HepG2 (cell line): ENCODE data around the gene MAVS. TPM values are rescaled to one million over a fixed set of nuclear protein-coding genes. Genes with fewer than 3 reads are reported as not detected.

Experiments
- ATF7-NPFF ChIP-seq: sonication (generic); formaldehyde crosslinking; IDR thresholded peaks from 2 replicates; pipeline ENCODE4 v1.8.1; 2023; ENCODE audit warnings: mild to moderate bottlenecking, low read depth, missing genetic modification reagents, moderate library complexity
- MZF1 ChIP-seq: sonication (generic); formaldehyde crosslinking; IDR thresholded peaks from 2 replicates; pipeline ENCODE4 v1.8.1; 2023; ENCODE audit warnings: mild to moderate bottlenecking, missing genetic modification reagents, borderline replicate concordance
- NFIC ChIP-seq: IDR thresholded peaks from 2 replicates; pipeline ENCODE4 v1.6.1; 2012; ENCODE audit warnings: mild to moderate bottlenecking, low read length, inconsistent platforms
- RBAK ChIP-seq: sonication (generic); formaldehyde crosslinking; IDR thresholded peaks from 2 replicates; pipeline ENCODE4 v1.5.1; 2020; ENCODE audit warnings: mild to moderate bottlenecking, missing genetic modification reagents
- RELA ChIP-seq: sonication (generic); formaldehyde crosslinking; IDR thresholded peaks from 2 replicates; pipeline ENCODE4 v1.4.0; 2020; ENCODE audit warnings: missing genetic modification reagents
- TSC22D2 ChIP-seq: sonication (generic); formaldehyde crosslinking; IDR thresholded peaks from 2 replicates; pipeline ENCODE4 v1.5.1; 2020; ENCODE audit warnings: missing genetic modification reagents, mild to moderate bottlenecking, borderline replicate concordance
- ZEB1 ChIP-seq: IDR thresholded peaks from 2 replicates; pipeline ENCODE4 v1.6.1; 2012; ENCODE audit warnings: mild to moderate bottlenecking, low read depth, inconsistent platforms; ENCODE audit not compliant: insufficient replicate concordance
- ZMAT3 ChIP-seq: sonication (generic); formaldehyde crosslinking; conservative IDR thresholded peaks from 2 replicates; pipeline ENCODE4 v1.7.0; 2021; ENCODE audit warnings: missing genetic modification reagents
- ZNF10 ChIP-seq: sonication (generic); formaldehyde crosslinking; IDR thresholded peaks from 2 replicates; pipeline ENCODE4 v1.4.0; 2020; ENCODE audit warnings: mild to moderate bottlenecking, low read depth, missing genetic modification reagents, borderline replicate concordance
- ZNF253 ChIP-seq: sonication (generic); formaldehyde crosslinking; IDR thresholded peaks from 2 replicates; pipeline ENCODE4 v1.8.0; 2022; ENCODE audit warnings: mild to moderate bottlenecking, missing genetic modification reagents, borderline replicate concordance
- ZNF33B ChIP-seq: sonication (generic); formaldehyde crosslinking; IDR thresholded peaks from 2 replicates; pipeline ENCODE4 v1.5.1; 2020; ENCODE audit warnings: mild to moderate bottlenecking, missing genetic modification reagents
- ZNF547 ChIP-seq: sonication (generic); formaldehyde crosslinking; IDR thresholded peaks from 2 replicates; pipeline ENCODE4 v1.5.1; 2020; ENCODE audit warnings: mild to moderate bottlenecking, missing genetic modification reagents
- ZNF558 ChIP-seq: sonication (generic); formaldehyde crosslinking; IDR thresholded peaks from 2 replicates; pipeline ENCODE4 v1.9.0; 2022; ENCODE audit warnings: mild to moderate bottlenecking, missing genetic modification reagents, borderline replicate concordance
- ZNF615 ChIP-seq: sonication (generic); formaldehyde crosslinking; IDR thresholded peaks from 2 replicates; pipeline ENCODE4 v1.5.0; 2020; ENCODE audit warnings: mild to moderate bottlenecking, missing genetic modification reagents, borderline replicate concordance
- ZNF720 ChIP-seq: sonication (generic); formaldehyde crosslinking; IDR thresholded peaks from 2 replicates; pipeline ENCODE4 v1.4.0; 2020; ENCODE audit warnings: missing genetic modification reagents
- ZNF768 ChIP-seq: sonication (generic); formaldehyde crosslinking; IDR thresholded peaks from 2 replicates; pipeline ENCODE4 v1.4.0; 2020; ENCODE audit warnings: missing genetic modification reagents
- ZNF883 ChIP-seq: sonication (generic); formaldehyde crosslinking; IDR thresholded peaks from 2 replicates; pipeline ENCODE4 v1.5.1; 2020; ENCODE audit warnings: mild to moderate bottlenecking, missing genetic modification reagents; ENCODE audit errors: not compliant biosample characterization
- polyA plus RNA-seq, 8 experiments: library from polyadenylated mRNA; depleted of rRNA in 3 of 8; stranded (reverse) in 7 of 8; unstranded in 1 of 8; fragments of >200 nt; fragmentation: Illumina TruSeq in 4 of 8; extraction: Trizol in 4 of 8; gene quantifications; 2 replicates each; pipeline versions ENCODE4 v1.2.1 to v1.2.3, GENCODE V29; 2011 to 2016; ENCODE audit warnings: low read depth in 4 of 8, missing spikeins in 1 of 8, mixed read lengths in 1 of 8; ENCODE audit not compliant: insufficient read depth in 1 of 8
- total RNA-seq, 5 experiments: library from RNA; depleted of rRNA; stranded (reverse); fragments of >200 nt; fragmentation: Illumina TruSeq; extraction: Trizol; gene quantifications; 2 replicates each; pipeline ENCODE4 v1.2.3, GENCODE V29; 2016; ENCODE audit warnings: low read depth in 1 of 5
- TF ChIP-seq, protein P1 (sequence below): sonication (generic); formaldehyde crosslinking; IDR thresholded peaks from 2 replicates; pipeline ENCODE4 v1.5.1; 2020; ENCODE audit warnings: mild to moderate bottlenecking, missing genetic modification reagents, moderate library complexity
- TF ChIP-seq, protein P2 (sequence below): sonication (generic); formaldehyde crosslinking; conservative IDR thresholded peaks from 2 replicates; pipeline ENCODE4 v1.8.0; 2022; ENCODE audit warnings: mild to moderate bottlenecking, moderate library complexity, missing genetic modification reagents
- TF ChIP-seq, protein P3 (sequence below): sonication (generic); formaldehyde crosslinking; IDR thresholded peaks from 2 replicates; pipeline ENCODE4 v1.4.0; 2020; ENCODE audit warnings: mild to moderate bottlenecking, missing genetic modification reagents
- TF ChIP-seq, protein P4 (sequence below): sonication (generic); formaldehyde crosslinking; IDR thresholded peaks from 2 replicates; pipeline ENCODE4 v1.4.0; 2020; ENCODE audit warnings: missing genetic modification reagents

MAVS gene
- total and polyA plus RNA-seq, 2 of the 13 experiments (the other 11 are each of a cell fraction or from before 2014, with no cell fraction given): 27.3 to 36.6 TPM

DNA sequence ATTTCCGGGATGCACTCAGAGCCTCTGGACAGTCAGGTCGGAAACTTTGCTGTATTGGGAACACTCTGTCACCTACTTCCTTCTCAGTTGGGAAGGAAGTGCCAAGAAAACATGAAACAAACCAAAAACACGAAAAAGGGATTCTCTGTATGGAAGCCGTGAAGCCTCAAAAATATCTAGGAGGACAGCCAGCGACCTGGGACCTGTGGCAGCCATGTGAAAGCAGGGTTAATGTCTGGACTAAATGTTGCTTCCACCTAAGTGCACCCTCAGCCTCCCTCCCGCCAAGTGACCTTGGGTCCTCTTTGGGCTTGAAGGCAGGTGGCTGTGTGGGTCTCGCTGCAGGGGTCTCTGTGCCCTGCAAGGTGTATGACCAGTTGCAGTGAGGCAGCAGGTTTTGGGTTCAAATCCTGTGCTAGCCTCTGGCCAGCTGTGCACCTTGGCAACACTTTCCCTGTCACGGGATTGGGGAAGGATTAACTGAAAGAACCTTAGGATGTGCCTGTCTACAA is 851 bp downstream of the MAVS start (continued):
- TF ChIP-seq ZNF615 (CRISPR knock-in tag) (0 out of 2 replicates have a peak, but pooled peaks have one; percentile 11), RBAK (CRISPR knock-in tag) (no peak), ZNF253 (peak; percentile 71; the same call in 1 of the 2 replicates), NFIC (0 out of 2 replicates have a peak, but pooled peaks have one; percentile 8), RELA (CRISPR knock-in tag) (0 out of 2 replicates have a peak, but pooled peaks have one; percentile 5), ZEB1 (peak; percentile 1), ZNF33B (peak; percentile 74; the same call in 1 of the 2 replicates), ZNF720 (peak; percentile 74; the same call in 1 of the 2 replicates), ZNF883 (no peak), ZNF768 (peak; percentile 85), ATF7-NPFF (CRISPR knock-in tag) (0 out of 2 replicates have a peak, but pooled peaks have one; percentile 42), ZMAT3 (CRISPR knock-in tag) (0 out of 2 replicates have a peak, but pooled peaks have one; percentile 1), ZNF547 (CRISPR knock-in tag) (0 out of 2 replicates have a peak, but pooled peaks have one; percentile 16), ZNF558 (CRISPR knock-in tag) (peak; percentile 15; the same call in 1 of the 2 replicates), MZF1 (CRISPR knock-in tag) (peak; percentile 83; the same call in 1 of the 2 replicates), ZNF10 (CRISPR knock-in tag) (0 out of 2 replicates have a peak, but pooled peaks have one; percentile 14), TSC22D2 (0 out of 2 replicates have a peak, but pooled peaks have one; percentile 1)
- TF ChIP-seq, protein P1, sequence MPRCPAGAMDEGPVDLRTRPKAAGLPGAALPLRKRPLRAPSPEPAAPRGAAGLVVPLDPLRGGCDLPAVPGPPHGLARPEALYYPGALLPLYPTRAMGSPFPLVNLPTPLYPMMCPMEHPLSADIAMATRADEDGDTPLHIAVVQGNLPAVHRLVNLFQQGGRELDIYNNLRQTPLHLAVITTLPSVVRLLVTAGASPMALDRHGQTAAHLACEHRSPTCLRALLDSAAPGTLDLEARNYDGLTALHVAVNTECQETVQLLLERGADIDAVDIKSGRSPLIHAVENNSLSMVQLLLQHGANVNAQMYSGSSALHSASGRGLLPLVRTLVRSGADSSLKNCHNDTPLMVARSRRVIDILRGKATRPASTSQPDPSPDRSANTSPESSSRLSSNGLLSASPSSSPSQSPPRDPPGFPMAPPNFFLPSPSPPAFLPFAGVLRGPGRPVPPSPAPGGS: peak; percentile 65
- TF ChIP-seq, protein P2, sequence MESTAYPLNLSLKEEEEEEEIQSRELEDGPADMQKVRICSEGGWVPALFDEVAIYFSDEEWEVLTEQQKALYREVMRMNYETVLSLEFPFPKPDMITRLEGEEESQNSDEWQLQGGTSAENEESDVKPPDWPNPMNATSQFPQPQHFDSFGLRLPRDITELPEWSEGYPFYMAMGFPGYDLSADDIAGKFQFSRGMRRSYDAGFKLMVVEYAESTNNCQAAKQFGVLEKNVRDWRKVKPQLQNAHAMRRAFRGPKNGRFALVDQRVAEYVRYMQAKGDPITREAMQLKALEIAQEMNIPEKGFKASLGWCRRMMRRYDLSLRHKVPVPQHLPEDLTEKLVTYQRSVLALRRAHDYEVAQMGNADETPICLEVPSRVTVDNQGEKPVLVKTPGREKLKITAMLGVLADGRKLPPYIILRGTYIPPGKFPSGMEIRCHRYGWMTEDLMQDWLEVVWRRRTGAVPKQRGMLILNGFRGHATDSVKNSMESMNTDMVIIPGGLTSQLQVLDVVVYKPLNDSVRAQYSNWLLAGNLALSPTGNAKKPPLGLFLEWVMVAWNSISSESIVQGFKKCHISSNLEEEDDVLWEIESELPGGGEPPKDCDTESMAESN (CRISPR knock-in tag): no peak
- TF ChIP-seq, protein P3, sequence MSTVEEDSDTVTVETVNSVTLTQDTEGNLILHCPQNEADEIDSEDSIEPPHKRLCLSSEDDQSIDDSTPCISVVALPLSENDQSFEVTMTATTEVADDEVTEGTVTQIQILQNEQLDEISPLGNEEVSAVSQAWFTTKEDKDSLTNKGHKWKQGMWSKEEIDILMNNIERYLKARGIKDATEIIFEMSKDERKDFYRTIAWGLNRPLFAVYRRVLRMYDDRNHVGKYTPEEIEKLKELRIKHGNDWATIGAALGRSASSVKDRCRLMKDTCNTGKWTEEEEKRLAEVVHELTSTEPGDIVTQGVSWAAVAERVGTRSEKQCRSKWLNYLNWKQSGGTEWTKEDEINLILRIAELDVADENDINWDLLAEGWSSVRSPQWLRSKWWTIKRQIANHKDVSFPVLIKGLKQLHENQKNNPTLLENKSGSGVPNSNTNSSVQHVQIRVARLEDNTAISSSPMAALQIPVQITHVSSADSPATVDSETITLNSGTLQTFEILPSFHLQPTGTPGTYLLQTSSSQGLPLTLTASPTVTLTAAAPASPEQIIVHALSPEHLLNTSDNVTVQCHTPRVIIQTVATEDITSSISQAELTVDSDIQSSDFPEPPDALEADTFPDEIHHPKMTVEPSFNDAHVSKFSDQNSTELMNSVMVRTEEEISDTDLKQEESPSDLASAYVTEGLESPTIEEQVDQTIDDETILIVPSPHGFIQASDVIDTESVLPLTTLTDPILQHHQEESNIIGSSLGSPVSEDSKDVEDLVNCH (CRISPR knock-in tag): 0 out of 2 replicates have a peak, but pooled peaks have one; percentile 13
- TF ChIP-seq, protein P4, sequence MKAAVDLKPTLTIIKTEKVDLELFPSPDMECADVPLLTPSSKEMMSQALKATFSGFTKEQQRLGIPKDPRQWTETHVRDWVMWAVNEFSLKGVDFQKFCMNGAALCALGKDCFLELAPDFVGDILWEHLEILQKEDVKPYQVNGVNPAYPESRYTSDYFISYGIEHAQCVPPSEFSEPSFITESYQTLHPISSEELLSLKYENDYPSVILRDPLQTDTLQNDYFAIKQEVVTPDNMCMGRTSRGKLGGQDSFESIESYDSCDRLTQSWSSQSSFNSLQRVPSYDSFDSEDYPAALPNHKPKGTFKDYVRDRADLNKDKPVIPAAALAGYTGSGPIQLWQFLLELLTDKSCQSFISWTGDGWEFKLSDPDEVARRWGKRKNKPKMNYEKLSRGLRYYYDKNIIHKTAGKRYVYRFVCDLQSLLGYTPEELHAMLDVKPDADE (CRISPR knock-in tag): 0 out of 2 replicates have a peak, but pooled peaks have one; percentile 45
